GM10847 (cell line): ENCODE measurements around the gene IFRD1.

ENCODE experiments used
- POLR2A ChIP-seq: IDR thresholded peaks from 2 replicates; pipeline ENCODE4 v1.6.1; 2011; ENCODE audit not compliant: insufficient read length; ENCODE audit errors: extremely low read depth

IFRD1 gene

DNA sequence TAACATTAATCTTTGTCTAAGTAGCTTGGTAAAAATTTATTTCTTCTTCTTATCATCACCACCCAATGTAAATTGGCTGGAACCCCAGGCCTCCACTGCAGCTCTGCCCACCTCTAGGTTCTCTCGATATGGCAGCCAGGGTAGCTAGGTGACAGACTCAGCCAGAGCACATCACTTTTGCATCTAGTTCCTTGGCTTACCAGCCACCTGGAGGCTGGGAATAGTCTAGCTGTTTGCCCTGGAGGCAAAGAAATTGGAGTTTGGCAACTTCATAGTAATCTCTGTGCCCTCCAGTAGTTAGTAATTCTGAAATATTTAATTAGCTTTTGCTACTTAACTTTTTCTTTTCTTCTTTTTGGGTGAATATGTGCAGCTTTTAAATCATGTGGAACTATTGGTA, 9.4 kb downstream of the IFRD1 start:
- TF ChIP-seq POLR2A: no peak

DNA sequence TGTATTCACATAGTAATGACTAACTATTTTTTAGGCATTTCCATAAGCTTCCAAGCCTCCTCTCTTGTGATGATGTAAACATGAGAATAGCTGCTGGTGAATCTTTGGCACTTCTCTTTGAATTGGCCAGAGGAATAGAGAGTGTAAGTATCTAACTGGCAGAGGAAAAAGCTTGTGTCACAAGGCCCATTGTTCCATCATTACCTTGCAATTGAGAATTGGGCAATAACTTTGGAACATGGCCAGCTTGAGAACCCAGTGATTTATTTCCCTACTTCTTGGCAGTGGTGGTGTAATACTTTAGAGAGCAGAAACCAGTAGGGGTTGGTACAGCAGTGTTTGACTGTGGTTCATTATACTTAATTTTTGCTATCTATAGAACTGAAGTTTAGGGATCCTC, 12.0 kb downstream of the IFRD1 start:
- TF ChIP-seq POLR2A: no peak

DNA sequence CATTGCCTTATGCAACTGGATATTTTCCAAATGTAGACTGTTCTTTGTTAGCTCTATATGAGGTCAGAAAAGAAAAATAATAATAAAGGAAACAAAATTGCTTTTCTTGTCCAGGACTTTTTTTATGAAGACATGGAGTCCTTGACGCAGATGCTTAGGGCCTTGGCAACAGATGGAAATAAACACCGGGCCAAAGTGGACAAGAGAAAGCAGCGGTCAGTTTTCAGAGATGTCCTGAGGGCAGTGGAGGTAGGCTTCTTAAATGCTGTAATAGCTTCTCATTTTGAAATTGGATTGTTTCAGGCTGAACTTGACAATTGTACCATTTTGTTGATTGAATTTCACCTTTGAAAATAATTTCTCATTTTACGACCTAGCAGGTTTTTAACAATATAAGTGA, 17.6 kb downstream of the IFRD1 start:
- no peak for TF ChIP-seq POLR2A

DNA sequence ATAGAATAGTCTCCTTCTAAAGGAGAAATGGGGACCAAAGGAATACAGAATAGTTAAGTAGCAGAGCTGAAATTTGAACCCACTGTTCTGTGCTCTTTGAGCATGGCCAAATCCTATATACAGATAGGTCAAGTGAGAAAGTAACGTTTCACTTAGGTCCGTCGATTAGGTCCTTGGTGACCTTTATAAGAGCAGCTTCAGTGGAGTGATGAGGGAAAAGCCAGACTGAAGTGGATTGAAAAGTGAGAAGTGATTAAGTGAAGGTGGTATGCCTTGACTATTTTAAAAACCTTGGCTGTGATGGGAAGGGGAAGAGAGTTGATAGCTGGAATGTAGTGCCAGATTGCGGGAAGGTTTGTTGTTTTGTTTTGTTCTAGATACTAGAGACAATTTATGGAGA, 19.9 kb downstream of the IFRD1 start:
- no peak for TF ChIP-seq POLR2A

DNA sequence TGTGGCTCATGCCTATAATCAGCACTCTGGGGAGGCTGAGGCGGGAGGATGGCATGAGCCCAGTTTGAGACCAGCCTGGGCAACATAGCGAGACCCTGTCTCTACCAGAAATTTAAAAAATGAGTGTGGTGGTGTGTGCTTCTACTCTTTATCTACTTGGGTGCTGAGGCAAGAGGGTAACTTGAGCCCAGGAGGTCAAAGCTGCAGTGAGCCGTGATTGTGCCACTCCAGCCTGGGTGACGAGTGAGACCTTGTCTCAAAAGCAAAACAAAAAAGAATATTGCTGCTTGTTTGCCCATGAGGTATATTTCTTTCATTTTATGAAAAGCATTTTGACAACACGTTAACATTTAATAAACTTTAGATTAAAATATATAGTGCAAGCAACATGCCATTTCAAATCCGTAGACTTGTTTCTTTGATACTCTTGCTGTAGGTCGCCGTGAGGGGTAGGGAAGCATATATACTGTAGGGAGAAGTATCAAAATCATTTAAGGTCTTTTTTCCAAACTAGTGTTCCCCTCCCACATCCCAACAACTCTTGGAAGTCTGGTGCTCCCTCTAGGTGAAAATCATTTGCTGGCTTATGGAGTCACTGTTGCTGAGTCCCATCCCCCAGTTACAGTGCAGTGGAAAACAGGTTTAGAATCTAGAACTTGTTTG, 26.3 kb downstream of the IFRD1 start:
- no peak for TF ChIP-seq POLR2A

DNA sequence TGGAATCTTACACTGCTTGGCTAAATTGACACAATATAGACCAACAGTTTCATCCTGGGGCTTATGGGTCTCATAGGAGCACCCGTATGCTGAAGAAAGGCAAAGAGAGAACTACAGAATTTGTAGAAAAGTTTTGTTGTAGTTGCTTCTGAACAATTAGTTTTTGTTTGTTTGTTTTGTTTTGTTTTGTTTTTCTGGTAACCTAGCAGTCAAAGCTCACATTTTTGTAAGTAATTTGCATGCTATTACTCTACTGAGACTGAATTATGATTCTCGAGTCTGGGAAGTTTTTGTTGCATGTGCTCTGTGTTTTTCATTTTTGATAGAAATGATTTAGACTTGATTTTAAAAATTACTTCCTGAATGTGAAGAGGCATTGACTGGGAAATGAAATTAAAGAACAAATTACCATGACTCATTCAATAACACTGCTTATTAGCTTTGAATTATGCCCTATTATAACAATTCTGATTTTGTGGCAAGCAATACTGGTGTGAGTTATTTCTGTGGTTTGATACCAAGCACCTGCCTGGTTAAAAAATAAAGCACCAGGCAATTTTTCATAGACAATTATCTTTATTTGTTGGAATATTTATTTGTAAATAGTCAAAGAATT, 31.0 kb downstream of the IFRD1 start:
- no peak for TF ChIP-seq POLR2A

DNA sequence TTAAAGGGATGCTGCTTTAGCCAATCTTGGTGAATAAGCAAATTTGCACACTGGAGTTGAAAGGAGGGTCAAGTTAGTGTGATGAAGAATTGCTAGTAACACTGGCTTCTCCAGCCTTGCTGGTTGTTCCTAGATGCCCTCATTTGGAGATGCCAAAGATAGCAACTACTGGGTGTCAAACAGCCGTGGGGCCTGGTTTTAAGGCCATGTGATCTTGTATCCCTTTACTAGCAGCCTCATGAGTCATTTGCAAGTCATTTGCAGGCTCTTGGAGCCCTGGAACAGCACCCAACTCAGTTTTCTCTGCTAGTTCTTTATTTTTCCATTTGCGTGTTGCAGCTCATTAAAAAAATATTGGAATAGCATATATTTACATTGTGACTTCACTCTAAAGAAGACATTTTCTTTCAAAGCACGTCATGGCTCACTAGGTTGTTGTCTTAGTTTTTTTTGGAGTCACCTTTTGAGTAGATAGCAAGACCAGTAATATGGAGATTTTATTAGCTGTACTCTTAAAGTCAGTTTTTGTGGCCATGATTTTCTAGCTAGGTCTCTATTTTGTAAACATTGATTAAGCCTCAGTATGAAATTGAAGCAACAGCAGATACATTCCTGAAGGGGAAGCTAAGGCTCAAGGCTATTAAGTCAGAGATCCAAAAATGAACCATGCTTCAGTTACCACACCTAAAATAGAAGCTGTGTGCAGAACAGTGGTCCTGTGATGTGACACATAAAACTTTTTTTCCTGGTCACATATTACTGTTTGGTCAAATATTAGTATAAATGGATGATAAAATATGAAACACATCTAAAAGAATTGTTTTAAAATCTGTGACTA, 31.8 kb downstream of the IFRD1 start:
- no peak for TF ChIP-seq POLR2A

DNA sequence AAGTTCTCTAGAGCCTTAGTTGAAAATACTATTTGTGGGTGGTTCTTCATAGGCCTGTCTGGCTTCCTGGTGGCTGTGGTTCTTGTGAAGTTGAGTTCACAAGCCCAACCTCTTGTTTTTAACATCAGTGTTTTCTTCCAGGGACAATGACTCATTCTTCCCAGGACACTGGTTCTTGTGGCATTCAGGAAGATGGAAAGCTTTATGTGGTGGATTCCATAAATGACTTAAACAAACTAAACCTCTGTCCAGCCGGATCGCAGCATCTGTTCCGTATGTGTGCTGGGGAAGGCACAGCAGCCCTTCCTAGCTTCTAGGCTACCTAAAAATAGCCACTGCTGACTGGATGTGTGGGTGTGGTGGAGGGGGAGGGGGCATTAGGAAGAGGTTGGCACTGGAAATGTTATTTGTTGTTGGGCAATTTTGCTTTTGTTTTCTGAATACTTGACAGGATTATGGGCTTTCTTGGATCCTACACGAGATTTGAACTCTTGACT, 34.5 kb downstream of the IFRD1 start:
- no peak for TF ChIP-seq POLR2A

DNA sequence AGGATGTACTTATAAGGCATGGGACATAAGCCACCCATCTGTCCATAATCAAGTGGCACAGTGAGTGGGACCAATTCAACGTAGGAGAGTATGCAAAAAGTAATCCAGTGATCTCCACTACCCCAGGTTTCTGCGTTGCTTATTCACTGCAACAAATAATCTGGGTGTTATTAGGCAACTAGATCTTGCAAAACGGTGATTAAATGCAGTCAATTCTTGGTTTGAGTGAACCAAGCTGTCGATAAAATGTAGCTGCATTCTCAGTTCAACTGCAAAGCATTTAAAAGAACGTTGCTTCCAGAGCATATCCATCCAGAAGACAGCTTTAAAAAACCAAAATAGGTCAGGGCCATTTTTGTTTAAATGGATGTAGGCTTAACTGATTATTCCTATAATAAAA, 35.5 kb downstream of the IFRD1 start:
- TF ChIP-seq POLR2A: no peak

DNA sequence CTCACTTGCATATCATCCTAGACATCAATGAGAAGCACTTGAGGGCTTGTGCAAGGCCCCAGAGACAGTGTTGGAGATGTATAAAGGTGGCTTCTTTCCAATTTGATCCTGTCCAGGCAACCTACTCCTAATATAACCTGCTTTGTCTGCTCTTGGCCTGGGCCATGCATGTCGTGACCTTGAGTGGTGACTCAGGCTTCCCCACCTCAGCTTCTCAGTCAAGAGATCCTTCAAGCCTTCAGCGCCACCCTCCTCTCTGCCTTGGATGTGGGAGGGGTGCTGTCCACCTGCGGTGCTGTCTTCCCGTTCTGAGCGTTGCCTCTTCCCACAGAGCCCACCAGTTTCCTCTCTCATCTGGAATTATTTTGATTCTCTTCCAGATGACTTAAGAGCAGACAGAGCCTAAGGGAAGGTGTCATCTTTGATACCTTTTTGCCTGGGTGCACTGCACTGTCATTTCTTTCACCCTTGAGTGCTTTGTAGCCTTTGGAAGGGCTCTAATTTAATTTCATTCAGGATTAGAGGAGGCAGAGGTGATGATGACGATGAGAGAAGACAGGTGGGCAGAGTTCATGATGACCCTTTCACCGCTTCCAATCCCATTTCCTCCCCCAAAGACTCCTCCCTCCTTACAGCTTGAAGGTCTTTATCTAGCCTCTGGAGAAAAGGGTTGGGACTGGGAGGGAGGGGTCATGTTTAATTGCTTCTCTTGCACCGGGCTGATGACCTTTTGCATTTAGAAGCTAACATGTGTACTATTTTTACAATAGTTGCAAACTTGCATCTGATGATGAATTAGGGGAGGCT, 37.4 kb downstream of the IFRD1 start:
- no peak for TF ChIP-seq POLR2A

DNA sequence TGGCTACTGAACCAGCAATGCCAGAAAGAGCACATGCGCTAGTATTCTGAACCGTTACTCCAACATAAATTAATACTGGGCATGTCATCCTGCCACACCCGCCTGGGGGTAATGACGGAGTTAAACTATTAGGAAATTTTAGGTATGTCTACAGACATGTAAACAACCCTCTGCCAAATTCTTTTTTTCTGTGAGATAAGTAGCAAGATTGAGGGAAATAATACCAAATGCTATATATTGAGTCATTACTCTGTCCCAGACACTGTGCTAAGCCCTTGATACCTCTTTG, 37.9 kb downstream of the IFRD1 start:
- no peak for TF ChIP-seq POLR2A

DNA sequence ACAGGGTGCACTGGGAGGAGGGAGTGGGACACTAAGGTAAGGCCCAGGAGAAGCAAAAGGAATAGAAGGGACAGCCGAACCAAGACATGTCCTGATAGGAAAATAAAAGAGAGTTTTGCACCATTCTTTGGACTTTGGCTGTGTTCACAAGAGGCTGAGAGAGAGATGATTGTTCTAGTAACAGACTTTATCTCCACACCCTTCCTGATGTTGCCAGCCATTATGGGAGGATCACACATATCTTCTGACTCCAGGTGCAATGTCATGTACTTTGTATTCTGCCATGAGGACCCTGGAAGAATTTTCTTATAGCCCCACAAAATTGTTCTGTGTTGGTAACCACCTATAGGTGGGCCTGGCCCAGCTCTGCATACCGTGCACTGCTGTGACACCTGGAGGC, 41.9 kb downstream of the IFRD1 start:
- TF ChIP-seq POLR2A: no peak

DNA sequence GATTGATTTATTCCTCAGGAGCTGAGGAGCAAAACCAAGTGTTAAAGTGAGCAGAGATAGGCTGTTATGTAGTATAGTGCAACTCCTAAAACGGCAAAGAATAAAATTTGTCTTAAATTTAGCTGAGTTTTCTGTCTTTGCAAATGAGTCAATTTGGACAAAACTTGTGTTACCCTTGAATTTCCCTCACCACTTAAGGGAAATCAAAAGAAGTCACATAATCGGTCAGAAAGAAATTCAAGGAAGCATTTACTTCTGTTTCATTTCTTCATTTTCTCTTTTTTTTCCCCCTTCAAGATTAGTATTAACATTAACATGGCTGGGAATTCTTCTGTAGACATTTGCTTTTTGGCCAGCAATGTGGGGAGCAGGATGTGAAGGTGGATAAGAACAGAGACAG, 44.4 kb downstream of the IFRD1 start:
- TF ChIP-seq POLR2A: no peak

DNA sequence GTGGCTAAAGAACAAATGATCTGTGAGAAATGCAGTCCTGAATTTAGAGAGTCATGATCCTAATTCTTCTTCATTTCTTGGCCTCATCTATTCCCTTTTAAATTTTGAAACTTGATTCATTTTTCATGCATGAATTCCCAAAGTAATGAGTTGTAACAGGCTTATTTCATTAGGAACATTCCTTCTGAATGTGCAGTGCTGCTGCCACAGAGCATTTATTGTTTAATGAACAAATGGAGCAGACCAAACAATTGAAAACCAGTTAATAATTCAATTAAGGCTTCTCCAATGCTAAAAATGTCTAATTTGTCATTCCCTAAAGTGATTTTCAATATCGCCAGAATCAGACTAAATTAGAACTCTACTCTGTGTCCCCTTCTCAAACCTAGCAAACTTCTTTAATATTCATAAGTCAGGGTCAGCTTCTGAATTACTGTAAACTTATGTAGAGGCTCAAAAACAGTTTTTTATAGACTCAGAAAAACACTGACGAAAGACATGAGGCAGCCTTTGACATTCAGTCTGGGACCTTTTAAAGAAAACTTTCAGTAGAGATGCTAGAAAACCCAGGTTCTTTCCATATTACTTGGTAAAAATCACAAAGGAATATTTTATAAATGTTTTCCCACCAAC, 45.0 kb downstream of the IFRD1 start:
- no peak for TF ChIP-seq POLR2A
